DND-41 (cell line): Measurements from ENCODE around the gene TBPL1.

Experiments used
- ATAC-seq: fragments of 200-7000 bp; cut with Tn5 transposase; 3 replicates; pipeline ENCODE4 v1.9.1; 2021; ENCODE audit warnings: low read depth; ENCODE audit not compliant: insufficient read depth
- DNase-seq: peaks from one replicate; pipeline ENCODE4 v3.0.0-alpha.2; 2020
- H2AFZ ChIP-seq: 2 replicates; pipeline ENCODE4 v1.6.0; 2012; ENCODE audit warnings: low read depth, low read length
- H3K27ac ChIP-seq: 2 replicates; pipeline ENCODE4 v1.5.1; 2012; ENCODE audit warnings: low read length, inconsistent platforms
- H3K27me3 ChIP-seq: fragments of 200-600 bp; sonication (generic); 2 replicates; pipeline ENCODE4 v1.6.0; 2012; ENCODE audit warnings: low read length, mild to moderate bottlenecking, inconsistent platforms; ENCODE audit not compliant: insufficient read depth, poor library complexity
- H3K36me3 ChIP-seq: 2 replicates; pipeline ENCODE4 v1.5.1; 2012; ENCODE audit warnings: low read length, inconsistent platforms; ENCODE audit not compliant: insufficient read depth
- H3K4me1 ChIP-seq: 2 replicates; pipeline ENCODE4 v1.5.1; 2012; ENCODE audit warnings: mild to moderate bottlenecking, low read length; ENCODE audit not compliant: insufficient read depth
- H3K4me2 ChIP-seq: 2 replicates; pipeline ENCODE4 v1.6.0; 2012; ENCODE audit warnings: mild to moderate bottlenecking, moderate library complexity, low read length, inconsistent platforms; ENCODE audit not compliant: insufficient read depth
- H3K4me3 ChIP-seq, 2 experiments: fragments of 200-600 bp in 1 of 2; shearing (Covaris generic) in 1 of 2; 2 replicates each; pipeline ENCODE4 v1.5.1; 2012 to 2016; ENCODE audit warnings: inconsistent platforms in 2 of 2, low read length in 2 of 2, mild to moderate bottlenecking in 2 of 2, low read depth in 1 of 2, moderate library complexity in 1 of 2
- H3K79me2 ChIP-seq: 2 replicates; pipeline ENCODE4 v1.6.0; 2012; ENCODE audit warnings: low read length, inconsistent platforms; ENCODE audit not compliant: insufficient read depth
- H3K9ac ChIP-seq: 2 replicates; pipeline ENCODE4 v1.6.0; 2012; ENCODE audit warnings: low read depth, mild to moderate bottlenecking, inconsistent platforms, low read length, moderate library complexity
- H3K9me3 ChIP-seq: 2 replicates; pipeline ENCODE4 v1.5.1; 2012; ENCODE audit warnings: low read length, moderate library complexity, mild to moderate bottlenecking, inconsistent platforms; ENCODE audit not compliant: insufficient read depth, severe bottlenecking
- H4K20me1 ChIP-seq: 2 replicates; pipeline ENCODE4 v1.6.0; 2012; ENCODE audit warnings: low read length; ENCODE audit not compliant: insufficient read depth
- EZH2 ChIP-seq: IDR thresholded peaks from 3 replicates; pipeline ENCODE4 v1.6.1; 2012; ENCODE audit warnings: borderline replicate concordance, low read depth, mild to moderate bottlenecking, moderate library complexity, low read length, inconsistent platforms; ENCODE audit not compliant: severe bottlenecking
- TF ChIP-seq, protein P1 (sequence below): IDR thresholded peaks from 2 replicates; pipeline ENCODE4 v1.5.1; 2012; ENCODE audit warnings: borderline replicate concordance, low read length, moderate library complexity, mild to moderate bottlenecking; ENCODE audit not compliant: poor library complexity, severe bottlenecking; ENCODE audit errors: extremely low read depth

Gene TBPL1

GRCh38 chr6:134021396-134022122 is 68.5 kb downstream of the TBPL1 start:
- Histone ChIP-seq H4K20me1 (no peaks in the 10 kb centered on the region), H3K27ac (no peak overlapping the region), H3K4me2 (no peak overlapping the region), H3K4me1 (no peaks in the 10 kb centered on the region), H3K9ac (no peak overlapping the region), H3K79me2 (no peaks in the 10 kb centered on the region), H3K4me3 (no peak overlapping the region), H2AFZ (no peak overlapping the region), H3K9me3 (no peaks in the 10 kb centered on the region), H3K27me3 (peaks cover 5% of the 10 kb centered on the region), H3K36me3 (no peaks in the 10 kb centered on the region)
- ATAC-seq (no peak), DNase-seq (no peak)
- TF ChIP-seq, protein P1, sequence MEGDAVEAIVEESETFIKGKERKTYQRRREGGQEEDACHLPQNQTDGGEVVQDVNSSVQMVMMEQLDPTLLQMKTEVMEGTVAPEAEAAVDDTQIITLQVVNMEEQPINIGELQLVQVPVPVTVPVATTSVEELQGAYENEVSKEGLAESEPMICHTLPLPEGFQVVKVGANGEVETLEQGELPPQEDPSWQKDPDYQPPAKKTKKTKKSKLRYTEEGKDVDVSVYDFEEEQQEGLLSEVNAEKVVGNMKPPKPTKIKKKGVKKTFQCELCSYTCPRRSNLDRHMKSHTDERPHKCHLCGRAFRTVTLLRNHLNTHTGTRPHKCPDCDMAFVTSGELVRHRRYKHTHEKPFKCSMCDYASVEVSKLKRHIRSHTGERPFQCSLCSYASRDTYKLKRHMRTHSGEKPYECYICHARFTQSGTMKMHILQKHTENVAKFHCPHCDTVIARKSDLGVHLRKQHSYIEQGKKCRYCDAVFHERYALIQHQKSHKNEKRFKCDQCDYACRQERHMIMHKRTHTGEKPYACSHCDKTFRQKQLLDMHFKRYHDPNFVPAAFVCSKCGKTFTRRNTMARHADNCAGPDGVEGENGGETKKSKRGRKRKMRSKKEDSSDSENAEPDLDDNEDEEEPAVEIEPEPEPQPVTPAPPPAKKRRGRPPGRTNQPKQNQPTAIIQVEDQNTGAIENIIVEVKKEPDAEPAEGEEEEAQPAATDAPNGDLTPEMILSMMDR: no peak
- no peak for TF ChIP-seq EZH2

GRCh38 chr6:134022650-134023049 is 69.6 kb downstream of the TBPL1 start:
- H3K27me3 ChIP-seq: peaks cover 5% of the 10 kb centered on the region
- no peak overlapping the region for H2AFZ ChIP-seq
- no peaks in the 10 kb centered on the region for H4K20me1 ChIP-seq
- H3K4me1 ChIP-seq: no peaks in the 10 kb centered on the region
- H3K4me2 ChIP-seq: no peak overlapping the region
- TF ChIP-seq EZH2: no peak
- TF ChIP-seq, protein P1: no peak
- no peak overlapping the region for H3K27ac ChIP-seq
- H3K4me3 ChIP-seq: no peak overlapping the region
- DNase-seq (no peak), ATAC-seq (no peak)
- H3K9ac ChIP-seq: no peak overlapping the region
- no peaks in the 10 kb centered on the region for H3K36me3 ChIP-seq
- H3K79me2 ChIP-seq: no peaks in the 10 kb centered on the region
- H3K9me3 ChIP-seq: no peaks in the 10 kb centered on the region

GRCh38 chr6:134026597-134026996 is 73.6 kb downstream of the TBPL1 start:
- no peaks in the 10 kb centered on the region for H3K9me3 ChIP-seq
- no peak overlapping the region for H3K4me3 ChIP-seq
- H3K9ac ChIP-seq: no peak overlapping the region
- peaks cover 8% of the 10 kb centered on the region for H3K27me3 ChIP-seq
- H3K4me2 ChIP-seq: no peak overlapping the region
- ATAC-seq (no peak), DNase-seq (no peak)
- H3K79me2 ChIP-seq: no peaks in the 10 kb centered on the region
- TF ChIP-seq, protein P1: no peak
- TF ChIP-seq EZH2: no peak
- H4K20me1 ChIP-seq: no peaks in the 10 kb centered on the region
- H3K4me1 ChIP-seq: no peaks in the 10 kb centered on the region
- no peak overlapping the region for H2AFZ ChIP-seq
- H3K27ac ChIP-seq: no peak overlapping the region
- no peaks in the 10 kb centered on the region for H3K36me3 ChIP-seq
